GM21528 (cell line): ENCODE measurements around the gene KCNQ1OT1.

Experiments used
- ATAC-seq: cut with Tn5 transposase; IDR thresholded peaks from one replicate; pipeline ENCODE4 v1.9.1; 2021; ENCODE audit warnings: mild to moderate bottlenecking, moderate library complexity; ENCODE audit not compliant: unreplicated experiment, low FRiP score

The KCNQ1OT1 gene

GRCh38 chr11:2689651-2690575 lies 9.9 kb downstream of the KCNQ1OT1 start:
- no peak for ATAC-seq

GRCh38 chr11:2688381-2689231 lies 11.2 kb downstream of the KCNQ1OT1 start:
- no peak for ATAC-seq

DNA sequence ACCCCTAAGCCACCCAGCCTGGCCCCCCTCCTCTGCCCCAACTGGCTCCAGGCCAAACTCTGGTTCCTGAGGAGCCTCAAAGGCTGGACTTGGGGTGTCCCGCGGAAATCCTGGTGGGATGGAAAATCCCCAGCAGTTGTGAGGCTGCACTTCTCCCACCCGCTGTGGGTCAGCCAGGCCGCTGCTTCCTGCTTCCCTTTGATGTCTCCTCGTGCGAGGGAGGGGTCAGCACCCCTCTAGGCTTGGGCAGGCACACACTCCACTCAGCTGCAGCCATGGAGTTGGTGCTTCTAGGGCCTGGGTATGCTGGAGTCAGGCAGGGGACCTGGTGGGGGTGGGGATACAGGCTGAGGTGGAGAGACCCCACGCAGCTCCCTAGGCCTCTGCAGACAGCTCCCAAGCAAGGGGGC lies 12.0 kb downstream of the KCNQ1OT1 start:
- no peak for ATAC-seq

GRCh38 chr11:2687223-2687530 lies 12.6 kb downstream of the KCNQ1OT1 start:
- no peak for ATAC-seq

DNA sequence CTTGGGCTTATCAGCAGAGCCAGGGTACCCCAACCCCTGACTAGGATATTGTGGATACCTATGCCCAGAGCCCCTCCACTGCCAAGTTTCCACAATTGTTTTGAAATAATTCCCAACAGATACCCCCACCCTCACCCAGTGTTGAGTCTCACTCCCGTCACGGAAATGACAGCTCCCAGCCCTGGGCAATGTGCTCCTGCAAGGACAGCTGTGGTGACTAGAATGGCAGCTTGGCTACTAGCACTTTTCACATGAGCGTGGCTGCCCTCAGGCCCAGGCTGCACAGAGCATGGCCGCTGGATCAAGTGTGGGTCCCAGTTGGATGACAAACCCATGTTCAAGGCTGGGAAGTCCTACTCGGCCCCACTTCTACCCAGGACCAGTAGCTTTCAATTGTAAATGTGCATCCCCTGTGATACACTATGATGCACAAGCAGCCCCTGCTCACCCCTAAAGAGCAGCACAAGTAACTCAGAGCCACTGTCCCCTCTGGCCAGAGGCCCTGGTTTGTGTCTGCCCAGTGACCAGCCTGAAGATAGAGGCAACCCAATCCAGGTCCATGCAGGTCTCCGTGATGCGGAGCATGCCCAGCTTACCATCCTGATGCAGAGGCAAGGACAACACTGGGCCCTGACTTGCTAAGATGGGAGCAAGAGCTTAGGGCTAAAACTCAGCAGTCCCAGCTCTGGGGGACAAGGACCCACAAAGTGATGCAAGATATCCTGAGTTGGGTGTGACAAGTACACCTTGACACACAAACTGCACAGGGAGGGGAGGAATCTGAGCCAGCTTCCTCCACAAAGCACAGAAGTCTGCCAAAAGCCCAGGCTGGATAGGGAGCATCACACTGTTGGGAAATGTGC lies 13.2 kb downstream of the KCNQ1OT1 start:
- ATAC-seq, result no peak

GRCh38 chr11:2685566-2686359 lies 14.0 kb downstream of the KCNQ1OT1 start:
- ATAC-seq, result no peak

DNA sequence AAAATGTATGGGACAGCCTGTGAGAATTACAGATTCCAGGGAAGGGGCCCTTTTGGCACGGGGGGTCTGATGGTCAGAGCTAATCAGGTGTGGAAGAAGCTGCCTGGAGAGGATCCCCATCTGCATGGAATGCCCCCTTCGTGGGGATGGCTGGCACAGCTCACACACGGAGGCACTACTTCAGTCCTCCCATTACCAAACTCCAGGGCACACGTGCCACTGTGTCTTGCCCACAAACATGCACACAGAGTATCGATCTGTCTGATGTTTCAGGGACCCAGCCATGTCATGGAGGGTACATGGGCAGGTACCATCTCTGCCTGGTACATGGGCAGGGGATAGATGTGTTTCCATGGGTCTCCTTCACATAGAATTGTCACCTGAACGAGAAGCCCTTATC lies 14.7 kb downstream of the KCNQ1OT1 start:
- ATAC-seq, result no peak

DNA sequence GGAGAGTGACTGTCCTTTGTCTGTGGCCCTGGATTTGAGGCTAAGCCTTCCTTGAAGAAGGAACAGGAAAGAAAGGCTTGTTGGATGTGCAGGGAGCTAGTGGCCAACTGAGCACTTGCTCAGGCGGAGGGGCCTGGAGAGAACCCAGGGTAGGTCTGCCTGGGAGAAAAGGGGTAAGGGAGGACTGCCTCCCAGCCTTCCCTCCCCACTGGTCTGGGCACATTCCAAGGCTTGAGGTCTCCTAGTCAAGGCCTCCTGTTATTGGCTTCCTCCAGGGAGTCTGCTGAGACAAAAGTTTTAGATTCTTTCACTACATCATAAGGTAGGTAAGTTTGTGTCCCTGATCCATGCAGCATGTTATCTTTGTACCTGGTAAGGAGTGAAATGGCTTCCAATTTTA lies 15.2 kb downstream of the KCNQ1OT1 start:
- no peak for ATAC-seq

DNA sequence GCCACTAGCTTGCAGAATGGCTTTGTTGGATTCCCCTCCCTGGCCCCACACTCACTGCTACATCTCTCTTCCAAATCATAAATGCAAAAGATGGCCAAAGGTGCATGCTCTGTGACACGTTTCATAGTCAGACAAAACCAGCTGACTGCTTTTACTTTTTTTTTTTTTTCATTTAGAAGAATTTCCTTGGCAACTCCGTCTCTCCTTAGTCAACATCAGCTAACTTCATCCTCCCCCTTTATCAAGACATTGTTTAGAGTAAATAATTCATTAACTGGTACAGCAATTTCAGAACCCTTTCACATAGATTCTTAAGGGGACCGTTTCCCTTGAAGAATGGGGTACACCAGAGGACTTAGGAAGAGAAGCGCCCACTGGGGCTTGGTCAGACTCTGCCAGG lies 16.0 kb downstream of the KCNQ1OT1 start:
- ATAC-seq, result no peak

GRCh38 chr11:2681408-2682145 lies 18.2 kb downstream of the KCNQ1OT1 start:
- ATAC-seq, result no peak

DNA sequence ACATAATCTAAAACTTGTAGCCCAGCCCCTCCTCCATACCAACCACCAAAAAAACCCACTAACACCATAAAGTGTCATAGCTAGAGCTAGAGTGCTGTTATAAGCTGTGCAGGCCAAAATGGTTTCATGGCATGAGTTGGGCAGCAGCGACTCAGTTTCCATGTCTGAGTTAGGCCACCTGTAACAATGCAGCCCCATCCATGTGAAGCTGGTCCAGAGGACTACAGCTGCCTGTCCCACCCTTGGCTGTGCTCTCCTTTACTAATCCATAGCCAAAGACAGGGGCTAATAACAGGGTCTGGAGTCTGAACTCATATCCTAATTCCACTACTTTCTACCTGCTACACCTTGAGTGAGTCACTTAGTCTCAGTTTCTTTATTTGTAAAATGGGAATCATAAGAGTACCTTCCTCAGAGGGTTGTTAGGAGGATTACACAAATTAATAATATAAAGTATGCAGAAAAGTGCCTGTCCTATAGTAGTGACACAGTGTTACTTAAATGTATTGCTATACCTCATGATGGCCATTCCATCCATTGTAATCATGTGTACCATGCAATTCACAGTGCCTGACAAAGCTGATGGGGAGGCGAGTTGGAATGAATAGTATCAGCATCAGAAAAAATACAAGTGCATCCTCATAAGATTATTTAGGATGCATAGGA lies 20.6 kb downstream of the KCNQ1OT1 start:
- ATAC-seq, result no peak

- ATAC-seq, result no peak
These were observed 21.4 kb downstream of the KCNQ1OT1 start for GRCh38 chr11:2678396-2678795.

- no peak for ATAC-seq
These were observed 22.7 kb downstream of the KCNQ1OT1 start for GRCh38 chr11:2677127-2677526.

DNA sequence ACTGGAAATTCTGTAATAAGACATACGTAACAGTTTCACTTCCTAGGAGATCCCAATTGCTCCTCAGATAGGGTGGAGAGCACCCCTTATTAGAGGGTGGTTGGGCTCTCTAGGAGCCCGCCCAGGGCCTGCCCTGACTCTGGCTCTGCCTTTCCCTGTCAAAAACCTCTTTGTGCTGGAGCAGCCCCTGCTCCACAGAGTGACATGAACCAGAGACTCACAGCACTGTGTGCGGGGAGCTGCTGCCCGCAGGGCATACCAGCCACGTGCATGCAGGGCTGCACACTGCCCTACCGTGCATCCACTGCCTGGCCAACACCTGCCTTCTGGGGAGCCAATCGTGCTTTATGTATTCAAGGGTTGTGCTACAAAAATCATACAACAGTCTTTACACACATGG lies 24.3 kb downstream of the KCNQ1OT1 start:
- ATAC-seq, result no peak

GRCh38 chr11:2674658-2675131 lies 25.1 kb downstream of the KCNQ1OT1 start:
- no peak for ATAC-seq

GRCh38 chr11:2673871-2674471 lies 25.8 kb downstream of the KCNQ1OT1 start:
- no peak for ATAC-seq

- no peak for ATAC-seq
These were observed 26.6 kb downstream of the KCNQ1OT1 start for GRCh38 chr11:2673250-2673610.

DNA sequence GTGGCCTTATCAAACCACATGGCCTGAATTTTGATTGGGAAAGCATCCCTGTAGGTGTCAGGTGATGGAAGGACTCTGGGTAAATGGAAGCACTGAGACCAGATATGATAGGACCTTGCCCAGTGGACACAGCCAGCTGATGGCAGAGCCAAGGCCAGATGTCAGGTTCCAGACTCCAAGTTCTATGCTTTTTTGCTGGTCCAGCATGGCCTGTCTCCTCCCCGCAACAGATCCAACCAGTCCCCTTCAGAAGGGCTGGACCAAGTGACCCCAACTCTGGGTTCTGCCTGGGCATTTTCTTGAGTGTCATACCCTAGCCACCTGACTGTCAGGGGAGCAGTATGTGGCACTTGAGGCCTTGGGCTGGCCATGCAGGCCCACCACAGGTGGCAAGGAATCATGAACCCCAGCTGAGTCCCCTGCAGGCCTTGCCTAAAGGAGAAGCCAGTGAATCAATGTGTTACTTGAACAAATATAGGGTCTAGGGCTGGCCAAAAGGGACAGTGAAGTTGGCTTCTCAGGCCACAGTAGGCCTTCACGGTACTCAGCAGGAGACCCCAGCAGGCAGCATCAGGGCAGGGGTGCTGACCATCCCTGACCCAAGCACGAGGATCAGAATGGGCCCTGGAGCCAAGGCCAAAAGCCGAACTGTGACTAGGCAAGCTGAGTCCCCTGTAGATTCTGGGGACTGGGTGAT lies 27.1 kb downstream of the KCNQ1OT1 start:
- ATAC-seq, result no peak
